NCI-H2081 (cell line): ENCODE results near the gene CFAP77.
"Not testable (repeated sequence)": the region's sequence is repeated elsewhere in the genome, so short reads cannot be mapped to it uniquely, and the experiment has no call there.

ENCODE experiments used
- DNase-seq, 2 experiments: peaks; one replicate each; lab custom pipeline; 2025; lab: John Stamatoyannopoulos, UW

Gene CFAP77

GRCh38 chr9:132409828-132410528 is at the start of gene CFAP77:
Gene CFAP77, plus strand, starts transcription at chr9:132410211. Its CDS starts 61 bp downstream, at chr9:132410272.
- peak in 1 of 2 experiments; percentile 49 for DNase-seq

DNA sequence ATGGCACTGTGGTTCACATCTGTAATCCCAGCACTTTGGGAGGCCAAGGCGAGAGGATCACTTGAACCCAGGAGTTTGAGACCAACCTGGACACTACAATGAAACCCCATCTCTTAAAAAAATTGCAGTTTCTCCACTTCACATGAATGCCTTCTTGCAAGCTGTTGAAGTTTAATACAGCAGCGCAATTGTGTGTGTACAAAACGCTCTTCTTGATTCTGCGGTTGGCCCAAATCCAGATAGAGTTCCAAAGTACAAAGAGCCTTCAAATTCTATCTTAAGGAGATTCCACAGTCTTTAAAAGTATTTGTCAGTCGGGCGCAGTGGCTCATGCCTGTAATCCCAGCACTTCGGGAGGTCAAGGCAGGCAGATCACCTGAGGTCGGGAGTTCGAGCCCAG is 45.9 kb upstream of the CFAP77 start:
- no peak for DNase-seq

GRCh38 chr9:132365986-132366385 is 44.0 kb upstream of the CFAP77 start:
- no peak for DNase-seq

- no peak for DNase-seq
Measured at GRCh38 chr9:132366481-132366880, 43.5 kb upstream of the CFAP77 start.

- no peak for DNase-seq
Measured at GRCh38 chr9:132367613-132368313, 42.2 kb upstream of the CFAP77 start.

DNA sequence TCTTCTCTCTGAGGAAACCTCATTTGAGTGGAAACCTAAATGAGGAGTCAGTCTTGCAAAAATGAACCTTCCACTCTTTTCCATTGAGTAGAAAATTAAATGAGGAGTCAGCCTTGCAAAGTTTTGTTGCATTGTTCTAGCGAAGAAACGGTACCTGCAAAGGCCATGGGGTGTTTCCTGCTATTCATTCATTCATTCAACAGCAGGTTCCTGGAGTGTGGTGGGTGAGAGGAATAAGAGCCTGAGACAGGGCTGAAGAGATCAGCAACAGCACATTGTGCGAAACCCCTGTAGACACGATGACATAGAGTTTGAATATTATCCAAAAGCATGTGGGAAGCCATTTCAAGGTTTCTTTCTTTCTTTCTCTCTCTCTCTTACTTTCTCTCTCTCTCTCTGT is 40.6 kb upstream of the CFAP77 start:
- no peak for DNase-seq

- DNase-seq = no peak
Measured at GRCh38 chr9:132370592-132370991, 39.4 kb upstream of the CFAP77 start.

- DNase-seq = no peak
Measured at GRCh38 chr9:132372177-132373095, 37.6 kb upstream of the CFAP77 start.

GRCh38 chr9:132377769-132378168 is 32.2 kb upstream of the CFAP77 start:
- DNase-seq = not testable (repeated sequence)

DNA sequence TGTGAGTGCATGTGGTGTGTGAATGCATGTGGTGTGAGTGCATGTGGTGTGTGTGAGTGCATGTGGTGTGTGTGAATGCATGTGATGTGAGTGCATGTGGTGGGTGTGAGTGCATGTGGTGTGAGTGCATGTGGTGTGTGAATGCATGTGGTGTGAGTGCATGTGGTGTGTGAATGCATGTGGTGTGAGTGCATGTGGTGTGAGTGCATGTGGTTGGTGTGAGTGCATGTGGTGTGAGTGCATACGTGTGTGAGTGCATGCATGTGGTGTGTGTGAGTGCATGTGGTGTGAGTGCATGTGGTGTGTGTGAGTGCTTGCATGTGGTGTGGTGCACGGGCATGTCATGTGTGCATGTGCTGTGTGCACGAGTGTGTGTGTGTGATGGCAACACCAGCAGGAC is 31.6 kb upstream of the CFAP77 start:
- not testable (repeated sequence) for DNase-seq

DNA sequence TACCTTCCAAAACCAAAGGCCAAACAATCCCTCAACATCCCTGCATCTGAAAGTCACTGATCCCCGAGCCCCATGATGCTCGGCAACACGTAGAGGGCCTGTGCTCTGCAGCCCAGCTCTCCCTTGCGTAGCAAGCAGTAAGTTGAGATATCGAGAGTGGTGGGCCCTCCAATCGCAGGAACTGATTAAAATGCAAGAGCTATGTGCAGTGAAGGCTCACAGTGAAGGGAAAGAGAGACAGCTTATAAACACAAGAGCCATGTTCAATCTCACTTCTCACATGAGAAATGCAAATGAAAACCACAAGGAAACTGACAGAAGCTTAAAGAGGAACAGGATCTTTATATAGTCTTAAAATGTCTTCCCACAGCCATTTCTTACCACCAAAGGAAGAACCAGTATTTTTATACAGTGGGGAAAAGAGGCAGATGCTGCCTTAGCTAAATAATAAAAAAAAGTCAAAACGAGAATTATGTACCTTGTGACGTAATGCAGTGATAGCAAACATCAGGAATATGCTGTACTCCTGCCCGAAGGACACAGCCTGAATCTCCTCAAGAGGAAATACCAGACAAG is 28.0 kb upstream of the CFAP77 start:
- DNase-seq = no peak

- DNase-seq = no peak
Measured at GRCh38 chr9:132383462-132383883, 26.5 kb upstream of the CFAP77 start.

DNA sequence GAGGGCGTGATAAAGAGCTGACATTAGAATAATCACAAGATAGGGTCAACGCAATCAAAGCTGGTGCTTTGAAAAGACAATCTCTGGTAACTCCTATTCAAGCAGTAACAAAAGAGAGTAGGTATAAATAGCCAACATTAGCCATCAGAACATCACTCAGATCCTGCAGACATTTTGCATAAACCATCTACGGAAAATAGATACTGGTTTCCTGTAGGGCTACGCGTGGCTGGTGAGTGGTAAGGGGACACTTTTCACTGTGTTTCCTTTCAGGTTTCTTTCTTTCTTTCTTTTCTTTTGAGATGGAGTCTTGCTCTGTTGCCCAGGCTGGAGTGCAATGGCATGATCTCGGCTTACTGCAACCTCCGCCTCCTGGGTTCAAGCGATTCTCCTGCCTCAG is 25.6 kb upstream of the CFAP77 start:
- DNase-seq = no peak

DNA sequence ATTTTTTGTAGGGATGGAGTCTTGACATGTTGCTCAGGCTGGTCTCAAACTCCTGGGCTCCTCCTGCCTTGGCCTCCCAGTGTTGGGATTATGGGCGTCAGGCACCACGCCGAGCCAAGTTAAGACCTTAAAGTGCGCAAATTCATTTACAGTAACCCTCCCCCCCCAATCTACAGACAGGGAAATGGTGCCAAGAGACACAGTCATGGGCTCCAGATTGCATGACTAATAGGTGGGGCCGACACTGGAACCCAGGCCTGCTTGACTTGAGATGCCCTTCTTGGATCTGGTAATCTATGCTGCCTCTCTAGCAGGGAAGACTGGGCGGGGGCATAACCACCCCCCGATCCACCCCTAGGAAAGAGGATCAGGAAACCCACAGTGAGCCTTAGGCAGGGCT is 22.9 kb upstream of the CFAP77 start:
- no peak for DNase-seq

DNA sequence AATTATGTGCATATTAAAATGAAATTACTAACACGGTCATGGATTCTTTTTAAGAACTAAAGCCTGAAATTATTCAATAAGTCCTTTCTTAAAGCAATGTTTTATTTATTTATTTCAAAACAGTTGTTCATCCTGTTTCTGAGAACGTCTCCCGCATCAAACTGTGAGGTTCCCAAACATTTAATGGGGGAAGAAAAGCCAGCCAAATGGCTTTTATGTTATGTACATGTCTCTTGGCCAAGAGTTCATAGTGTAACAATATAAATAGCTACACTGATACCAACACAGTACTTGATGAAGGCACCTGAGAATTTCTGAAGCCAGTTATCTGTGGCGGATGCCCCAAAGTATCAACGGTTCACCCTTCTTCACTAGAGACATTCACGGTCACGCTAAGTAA is 19.0 kb upstream of the CFAP77 start:
- DNase-seq = no peak

DNA sequence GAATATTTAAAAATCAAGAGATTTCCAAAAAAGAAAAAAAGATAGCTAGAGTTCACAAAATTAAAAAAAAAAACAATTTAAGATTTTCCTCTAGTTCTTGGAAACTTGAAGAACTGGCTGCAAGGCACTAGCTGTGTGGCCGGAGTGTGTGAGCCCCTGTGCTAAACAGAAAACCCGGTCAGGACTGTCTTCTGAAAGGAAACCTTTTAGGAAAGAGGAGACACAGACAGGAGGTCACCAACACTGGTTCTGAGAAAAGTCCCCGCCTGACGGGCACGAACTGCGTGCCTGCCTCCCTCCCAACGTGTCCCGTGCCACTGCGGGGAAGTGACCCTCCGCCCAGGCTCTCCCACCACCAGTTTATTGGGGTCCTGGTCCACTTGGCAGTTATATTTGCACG is 18.6 kb upstream of the CFAP77 start:
- DNase-seq = no peak

DNA sequence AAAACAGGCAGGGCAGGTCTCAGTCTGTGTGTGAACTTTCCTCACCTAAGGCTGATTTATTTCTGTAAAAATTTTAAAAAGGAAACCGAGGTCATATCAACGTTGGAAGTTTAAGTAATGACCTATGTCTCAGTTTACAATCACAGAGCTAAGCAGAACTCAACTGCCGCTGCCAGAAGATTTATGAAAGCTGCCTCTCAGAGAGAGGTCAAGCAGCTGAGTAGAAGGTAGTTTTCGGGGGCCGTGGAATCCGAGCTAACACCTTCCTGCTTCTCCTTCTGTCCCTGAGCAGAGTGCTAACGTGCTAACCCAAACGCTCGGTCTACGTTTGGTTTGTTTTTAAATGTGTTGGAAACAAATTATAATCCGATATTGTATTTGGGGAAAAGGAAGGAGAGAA is 14.5 kb upstream of the CFAP77 start:
- no peak for DNase-seq

GRCh38 chr9:132401824-132402223 is 8.2 kb upstream of the CFAP77 start:
- DNase-seq = no peak

DNA sequence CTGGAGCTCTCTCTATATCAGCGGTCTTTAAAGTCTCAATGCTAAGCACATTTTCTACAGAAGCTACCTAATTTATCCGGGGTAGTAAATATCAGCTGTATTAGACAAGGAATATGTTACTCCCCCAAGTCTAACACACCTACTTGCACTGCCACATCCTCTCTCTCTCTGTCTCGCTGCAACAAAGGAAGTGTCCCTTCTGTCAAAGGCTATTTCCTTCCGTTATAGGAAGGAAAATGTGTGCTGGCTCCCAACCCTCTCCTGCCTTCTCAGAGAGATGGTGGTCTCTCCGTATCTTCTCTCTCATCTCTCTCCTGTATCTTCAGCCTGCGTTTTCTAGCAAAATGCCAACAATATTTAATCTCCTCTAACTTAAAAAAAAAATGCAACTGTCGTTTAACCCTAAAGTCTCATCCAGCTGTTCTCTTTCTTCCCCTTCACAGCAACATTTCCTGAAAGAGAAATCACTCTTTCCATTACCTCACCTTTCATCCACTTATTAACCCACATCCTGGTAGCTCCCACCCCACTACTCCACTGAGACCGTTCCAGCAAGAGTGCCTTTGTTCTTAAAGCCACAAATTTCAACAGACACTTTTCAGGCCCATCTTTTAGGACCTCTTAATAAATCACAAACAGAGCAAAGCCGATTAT is 5.7 kb upstream of the CFAP77 start:
- no peak for DNase-seq

GRCh38 chr9:132406554-132407122 is 3.4 kb upstream of the CFAP77 start, which contains the start of gene TTF1:
Gene TTF1, minus strand, starts transcription at chr9:132406840. Its CDS starts 4,019 bp downstream, at chr9:132402821.
- peak; percentile 89 to 94 for DNase-seq

GRCh38 chr9:132407196-132407595 is 2.8 kb upstream of the CFAP77 start:
- no peak for DNase-seq
